GM19099 (cell line): ENCODE data around the gene PMM1.

Experiments used
- POLR2A ChIP-seq: IDR thresholded peaks from 3 replicates; pipeline ENCODE4 v1.6.1; 2011; ENCODE audit warnings: low read depth; ENCODE audit not compliant: insufficient read length; ENCODE audit errors: extremely low read depth

Gene PMM1

GRCh38 chr22:41573677-41574076 lies 16.0 kb downstream of the PMM1 start:
- TF ChIP-seq POLR2A = no peak

GRCh38 chr22:41571786-41572185 lies 17.9 kb downstream of the PMM1 start:
- TF ChIP-seq POLR2A = no peak

- no peak for TF ChIP-seq POLR2A
Measured at GRCh38 chr22:41570221-41570620, 19.4 kb downstream of the PMM1 start.

GRCh38 chr22:41568811-41569210 lies 20.8 kb downstream of the PMM1 start:
- TF ChIP-seq POLR2A = no peak

- TF ChIP-seq POLR2A = no peak
Measured at GRCh38 chr22:41567512-41567768, 22.2 kb downstream of the PMM1 start.

- TF ChIP-seq POLR2A = no peak
Measured at GRCh38 chr22:41565403-41566054, 24.1 kb downstream of the PMM1 start.

- TF ChIP-seq POLR2A = no peak
Measured at GRCh38 chr22:41564563-41564962, 25.1 kb downstream of the PMM1 start.

GRCh38 chr22:41563051-41563711 lies 26.5 kb downstream of the PMM1 start:
- TF ChIP-seq POLR2A = no peak

GRCh38 chr22:41562461-41562860 lies 27.2 kb downstream of the PMM1 start:
- no peak for TF ChIP-seq POLR2A

- no peak for TF ChIP-seq POLR2A
Measured at GRCh38 chr22:41561788-41562187, 27.9 kb downstream of the PMM1 start.

- TF ChIP-seq POLR2A = no peak
Measured at GRCh38 chr22:41561335-41561734, 28.3 kb downstream of the PMM1 start.

GRCh38 chr22:41560095-41560471 lies 29.6 kb downstream of the PMM1 start:
- TF ChIP-seq POLR2A = no peak

- no peak for TF ChIP-seq POLR2A
Measured at GRCh38 chr22:41557401-41558240, 32.0 kb downstream of the PMM1 start.

- TF ChIP-seq POLR2A = no peak
Measured at GRCh38 chr22:41556561-41556960, 33.1 kb downstream of the PMM1 start.

- no peak for TF ChIP-seq POLR2A
Measured at GRCh38 chr22:41555325-41555982, 34.2 kb downstream of the PMM1 start.
